RWPE2 (cell line): ENCODE measurements around the gene KCNK13.
"Not testable (repeated sequence)": the region's sequence is repeated elsewhere in the genome, so short reads cannot be mapped to it uniquely, and the experiment has no call there.

Experiments
- ATAC-seq: fragments of 200-7000 bp; cut with Tn5 transposase; 3 replicates; pipeline ENCODE4 v1.9.1; 2021; ENCODE audit warnings: low read depth
- DNase-seq: peaks from one replicate; pipeline ENCODE4 v3.0.0-alpha.2; 2020; ENCODE audit warnings: low spot score
- H3K27ac ChIP-seq: fragments of 450-650 bp; 2 replicates; pipeline ENCODE4 v1.5.1; 2017; ENCODE audit warnings: mild to moderate bottlenecking; ENCODE audit not compliant: poor library complexity, severe bottlenecking
- H3K27me3 ChIP-seq: fragments of 250-450 bp; sonication (Bioruptor Pico); 2 replicates; pipeline ENCODE4 v1.5.1; 2021; ENCODE audit warnings: mild to moderate bottlenecking, moderate library complexity; ENCODE audit not compliant: insufficient read depth, poor library complexity, severe bottlenecking
- H3K36me3 ChIP-seq: fragments of 250-450 bp; sonication (Bioruptor Pico); 2 replicates; pipeline ENCODE4 v1.5.1; 2020; ENCODE audit warnings: low read depth, mild to moderate bottlenecking, moderate library complexity
- H3K4me1 ChIP-seq: fragments of 250-450 bp; sonication (Bioruptor Pico); 2 replicates; pipeline ENCODE4 v1.5.1; 2021; ENCODE audit warnings: mild to moderate bottlenecking, moderate library complexity; ENCODE audit not compliant: insufficient read depth, poor library complexity, severe bottlenecking
- H3K4me3 ChIP-seq: fragments of 250-450 bp; sonication (Bioruptor Pico); 2 replicates; pipeline ENCODE4 v1.5.1; 2021; ENCODE audit warnings: mild to moderate bottlenecking, moderate library complexity; ENCODE audit not compliant: severe bottlenecking
- H3K9me3 ChIP-seq: fragments of 250-450 bp; sonication (Bioruptor Pico); 2 replicates; pipeline ENCODE4 v1.5.1; 2021; ENCODE audit warnings: mild to moderate bottlenecking, moderate library complexity; ENCODE audit not compliant: severe bottlenecking
- TF ChIP-seq, protein P1 (sequence below): fragments of 450-650 bp; IDR thresholded peaks from one replicate; pipeline ENCODE4 v1.5.1; 2017; ENCODE audit warnings: mild to moderate bottlenecking, moderate library complexity; ENCODE audit not compliant: poor library complexity, severe bottlenecking

Gene KCNK13

DNA sequence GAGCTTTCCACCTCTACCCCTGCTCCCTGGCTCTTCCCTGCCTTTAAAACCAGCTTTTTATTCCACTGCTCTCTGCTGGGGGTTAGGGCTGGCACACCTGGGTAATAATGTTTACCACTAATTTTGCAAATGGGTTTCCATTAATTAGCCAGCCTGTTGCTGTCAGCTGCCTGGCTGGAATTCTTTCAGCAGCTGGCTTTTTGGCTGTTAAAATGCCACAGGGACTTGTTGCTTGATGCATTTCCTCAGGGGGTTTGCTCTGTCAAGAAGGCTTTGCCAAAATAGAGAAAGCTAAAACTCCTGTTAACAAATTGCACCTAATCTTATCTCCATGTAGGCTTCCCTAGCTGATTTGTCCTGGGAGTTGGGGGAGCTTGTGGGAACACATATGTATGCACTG, 142.7 kb downstream of the KCNK13 start:
- Histone ChIP-seq H3K9me3 (peaks cover 2% of the 10 kb centered on the region), H3K27me3 (peaks cover 4% of the 10 kb centered on the region), H3K4me3 (no peak overlapping the region), H3K4me1 (no peaks in the 10 kb centered on the region), H3K27ac (no peak overlapping the region), H3K36me3 (no peaks in the 10 kb centered on the region)
- DNase-seq = no peak
- no peak for ATAC-seq
- TF ChIP-seq, protein P1, sequence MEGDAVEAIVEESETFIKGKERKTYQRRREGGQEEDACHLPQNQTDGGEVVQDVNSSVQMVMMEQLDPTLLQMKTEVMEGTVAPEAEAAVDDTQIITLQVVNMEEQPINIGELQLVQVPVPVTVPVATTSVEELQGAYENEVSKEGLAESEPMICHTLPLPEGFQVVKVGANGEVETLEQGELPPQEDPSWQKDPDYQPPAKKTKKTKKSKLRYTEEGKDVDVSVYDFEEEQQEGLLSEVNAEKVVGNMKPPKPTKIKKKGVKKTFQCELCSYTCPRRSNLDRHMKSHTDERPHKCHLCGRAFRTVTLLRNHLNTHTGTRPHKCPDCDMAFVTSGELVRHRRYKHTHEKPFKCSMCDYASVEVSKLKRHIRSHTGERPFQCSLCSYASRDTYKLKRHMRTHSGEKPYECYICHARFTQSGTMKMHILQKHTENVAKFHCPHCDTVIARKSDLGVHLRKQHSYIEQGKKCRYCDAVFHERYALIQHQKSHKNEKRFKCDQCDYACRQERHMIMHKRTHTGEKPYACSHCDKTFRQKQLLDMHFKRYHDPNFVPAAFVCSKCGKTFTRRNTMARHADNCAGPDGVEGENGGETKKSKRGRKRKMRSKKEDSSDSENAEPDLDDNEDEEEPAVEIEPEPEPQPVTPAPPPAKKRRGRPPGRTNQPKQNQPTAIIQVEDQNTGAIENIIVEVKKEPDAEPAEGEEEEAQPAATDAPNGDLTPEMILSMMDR = no peak

DNA sequence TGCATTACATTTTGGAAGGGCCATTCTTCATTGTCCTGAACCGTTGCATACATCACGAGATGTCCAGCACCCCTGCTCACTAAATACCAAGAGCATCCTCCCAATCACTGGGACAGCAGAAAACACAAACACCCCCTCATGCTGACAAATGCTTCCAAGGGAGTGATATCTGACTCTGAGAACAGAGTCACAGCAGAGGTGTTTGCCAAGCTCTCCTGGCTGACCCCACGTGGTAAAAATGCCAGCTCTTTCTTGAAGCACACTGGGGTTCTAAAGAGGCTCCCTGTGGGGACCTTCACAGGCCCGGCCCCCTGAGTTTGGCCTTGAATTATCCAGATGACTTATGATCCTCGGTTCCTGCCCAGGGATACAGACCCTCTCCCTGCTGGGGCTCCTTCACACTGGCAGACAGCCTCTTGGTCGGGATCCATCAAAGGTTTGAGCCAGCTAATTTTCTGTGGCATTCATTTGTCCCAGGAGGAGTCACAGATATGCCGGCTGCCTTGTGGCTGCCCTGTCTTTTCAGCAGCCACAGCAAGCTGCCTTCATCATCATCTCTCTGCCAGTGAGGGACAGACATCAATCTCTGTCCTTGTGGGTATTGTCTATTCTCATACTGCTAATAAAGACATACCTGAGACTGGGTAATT, 151.4 kb downstream of the KCNK13 start:
- TF ChIP-seq, protein P1 = no peak
- DNase-seq (no peak), ATAC-seq (no peak)
- H3K4me1 ChIP-seq = no peaks in the 10 kb centered on the region
- H3K36me3 ChIP-seq = no peaks in the 10 kb centered on the region
- H3K27me3 ChIP-seq = peaks cover 12% of the 10 kb centered on the region
- no peak overlapping the region for H3K4me3 ChIP-seq
- no peaks in the 10 kb centered on the region for H3K9me3 ChIP-seq
- H3K27ac ChIP-seq = no peak overlapping the region

DNA sequence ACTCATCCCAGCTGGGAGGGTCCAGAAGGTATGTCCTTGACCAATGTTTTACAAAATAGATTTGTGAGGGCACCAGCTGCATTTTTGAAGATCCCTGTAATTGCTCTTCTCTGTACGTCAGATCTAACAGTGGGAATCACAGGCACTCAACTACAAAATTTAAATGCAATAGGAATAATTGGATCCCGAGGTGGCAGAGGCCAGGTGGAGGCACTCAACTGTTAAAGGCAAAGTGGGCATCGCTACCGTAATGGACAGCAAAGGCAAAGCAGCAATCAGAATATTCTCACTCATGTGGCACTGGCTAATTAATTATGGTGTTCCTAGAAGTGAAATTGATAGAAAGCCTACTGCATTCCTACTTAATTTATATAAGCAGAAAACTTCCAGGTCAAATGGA, 166.7 kb downstream of the KCNK13 start:
- DNase-seq (no peak), ATAC-seq (no peak)
- Histone ChIP-seq H3K4me3 (no peak overlapping the region), H3K36me3 (no peaks in the 10 kb centered on the region), H3K27ac (no peak overlapping the region), H3K4me1 (no peaks in the 10 kb centered on the region), H3K9me3 (no peaks in the 10 kb centered on the region), H3K27me3 (no peaks in the 10 kb centered on the region)
- TF ChIP-seq, protein P1 = no peak

DNA sequence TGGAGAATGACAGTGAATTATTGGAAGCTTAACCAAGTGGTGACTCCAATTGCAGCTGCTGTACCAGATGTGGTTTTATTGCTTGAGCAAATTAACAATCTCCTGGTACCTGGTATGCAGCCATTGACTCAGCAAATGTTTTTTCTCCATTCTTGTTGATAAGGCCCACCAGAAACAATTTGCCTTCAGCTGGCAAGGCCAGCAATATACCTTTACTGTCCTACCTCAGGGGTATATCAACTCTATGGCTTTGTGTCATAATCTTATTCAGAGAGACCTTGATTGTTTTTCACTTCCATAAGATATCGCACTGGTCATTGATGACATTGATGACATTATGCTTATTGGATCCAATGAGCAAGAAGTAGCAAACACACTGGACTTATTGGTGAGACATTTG, 168.1 kb downstream of the KCNK13 start:
- H3K27ac ChIP-seq, H3K27me3 ChIP-seq, H3K4me1 ChIP-seq, H3K36me3 ChIP-seq, DNase-seq, H3K9me3 ChIP-seq, ATAC-seq, H3K4me3 ChIP-seq: not testable (repeated sequence)
